C4-2B (cell line): Measurements from ENCODE around the gene CYP2S1.

ENCODE experiments used
- CTCF ChIP-seq: fragments of 450-650 bp; conservative IDR thresholded peaks from 2 replicates; pipeline ENCODE4 v1.5.1; 2017; ENCODE audit warnings: mild to moderate bottlenecking
- ZFX ChIP-seq: fragments of 450-650 bp; IDR thresholded peaks from 2 replicates; pipeline ENCODE4 v1.6.1; 2017

- no peak for TF ChIP-seq CTCF
- TF ChIP-seq ZFX, result no peak
Measured at GRCh38 chr19:41253660-41254059, 60.6 kb downstream of the CYP2S1 start.
